Forelimb muscle (tissue), 1 donor: Measurements from ENCODE around the gene NHP2. TPM values are rescaled to one million over a fixed set of nuclear protein-coding genes. Genes with fewer than 3 reads are reported as not detected.
"Not testable (repeated sequence)": the region's sequence is repeated elsewhere in the genome, so short reads cannot be mapped to it uniquely, and the experiment has no call there.

ENCODE experiments used
- DNase-seq: peaks from one replicate; pipeline ENCODE4 v3.0.0-alpha.2; 2013; ENCODE audit warnings: low read depth
- polyA plus RNA-seq: library from polyadenylated mRNA; unstranded; fragments of 120-200 nt; gene quantifications from one replicate; pipeline ENCODE4 v1.2.1, GENCODE V29; 2013; ENCODE audit not compliant: insufficient read length

NHP2 gene
- polyA plus RNA-seq: 87.9 TPM

GRCh38 chr5:178153530-178154340 lies at the start of gene NHP2:
NHP2 (minus strand) TSS chr5:178153885; CDS start chr5:178153817, 68 bp downstream.
- peak; percentile 97 for DNase-seq

- no peak for DNase-seq
These were observed 48.9 kb upstream of the NHP2 start for GRCh38 chr5:178202541-178202940.

- DNase-seq: no peak
These were observed 48.2 kb upstream of the NHP2 start for GRCh38 chr5:178201927-178202235.

- no peak for DNase-seq
These were observed 47.7 kb upstream of the NHP2 start for GRCh38 chr5:178201221-178201926.

GRCh38 chr5:178199581-178200434 lies 46.1 kb upstream of the NHP2 start:
- no peak for DNase-seq

DNA sequence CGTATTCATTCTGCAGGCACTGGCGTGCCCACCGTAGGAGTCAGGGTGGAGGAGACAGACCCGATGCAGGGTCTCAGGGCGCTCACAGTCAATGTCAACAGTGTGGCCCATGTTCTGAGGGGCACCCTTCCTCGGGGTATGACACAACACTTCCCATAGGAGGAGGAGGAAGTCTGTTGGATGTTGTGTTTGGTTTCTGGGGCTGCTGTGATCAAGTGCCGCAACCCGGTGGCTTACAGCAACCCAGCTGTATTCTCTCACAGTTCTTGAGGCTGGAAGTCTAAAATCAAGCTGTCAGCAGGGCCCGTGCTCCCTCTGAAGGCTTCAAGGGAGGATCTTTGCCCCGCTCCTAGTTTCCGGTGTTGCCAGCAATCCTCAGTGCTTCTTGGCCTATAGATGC lies 45.0 kb upstream of the NHP2 start:
- DNase-seq: no peak

DNA sequence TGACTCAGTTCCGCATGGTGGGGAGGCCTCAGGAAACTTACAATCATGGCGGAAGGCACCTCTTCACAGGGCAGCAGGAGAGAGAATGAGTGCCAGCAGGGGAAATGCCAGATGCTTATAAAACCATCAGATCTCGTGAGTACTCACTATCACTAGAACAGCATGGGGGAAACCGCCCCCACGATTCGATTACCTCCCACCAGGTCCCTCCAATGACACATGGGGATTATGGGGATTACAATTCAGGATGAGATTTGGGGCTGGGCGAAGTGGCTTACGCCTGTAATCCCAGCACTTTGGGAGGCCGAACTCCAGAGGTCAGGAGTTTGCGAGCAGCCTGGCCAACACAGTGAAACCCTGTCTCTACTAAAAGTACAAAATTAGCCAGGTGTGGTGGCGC lies 44.5 kb upstream of the NHP2 start:
- not testable (repeated sequence) for DNase-seq

DNA sequence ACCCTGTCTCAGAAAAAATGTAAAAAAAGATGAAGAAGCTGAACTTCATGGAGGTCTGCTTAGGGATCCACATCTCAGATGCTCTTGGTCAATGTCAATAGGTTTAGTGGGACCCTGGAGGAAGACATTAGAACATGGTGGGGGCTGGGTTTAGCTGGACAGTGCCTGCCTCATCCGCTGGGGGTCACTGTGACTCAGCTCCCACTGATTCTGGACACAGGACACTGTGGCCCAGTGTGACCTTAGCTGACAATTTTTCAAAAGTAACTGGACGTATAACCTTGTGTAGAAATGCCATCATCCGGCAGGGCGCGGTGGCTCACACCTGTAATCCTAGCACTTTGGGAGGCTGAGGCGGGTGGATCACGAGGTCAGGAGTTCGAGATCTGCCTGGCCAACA lies 43.3 kb upstream of the NHP2 start:
- DNase-seq: no peak

GRCh38 chr5:178196281-178196812 lies 42.7 kb upstream of the NHP2 start:
- no peak for DNase-seq

DNA sequence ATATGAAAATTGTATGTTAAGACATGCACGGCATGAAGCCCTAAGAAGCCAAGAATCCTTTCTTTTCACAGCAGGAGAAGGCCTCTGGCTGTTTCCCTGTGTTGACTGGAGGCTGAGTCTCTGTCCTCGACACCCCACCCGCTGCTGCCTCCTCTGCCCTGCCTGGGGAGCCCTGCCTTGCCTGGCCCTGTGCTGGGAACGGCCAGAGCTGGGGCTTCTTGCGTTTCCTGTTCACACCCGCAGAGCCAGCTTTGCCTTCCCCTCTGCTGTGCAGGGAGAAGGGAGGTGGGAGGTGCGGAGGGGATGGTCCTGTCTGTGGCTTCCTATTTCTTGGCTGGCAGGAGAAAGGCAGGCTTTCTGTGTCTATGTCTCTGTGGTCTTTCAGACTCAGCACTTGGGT lies 40.3 kb upstream of the NHP2 start:
- no peak for DNase-seq

GRCh38 chr5:178193251-178193809 lies 39.6 kb upstream of the NHP2 start:
- DNase-seq: no peak

GRCh38 chr5:178192787-178193186 lies 39.1 kb upstream of the NHP2 start:
- no peak for DNase-seq

- no peak for DNase-seq
These were observed 38.6 kb upstream of the NHP2 start for GRCh38 chr5:178192244-178192643.

- DNase-seq: no peak
These were observed 38.0 kb upstream of the NHP2 start for GRCh38 chr5:178191661-178192060.

DNA sequence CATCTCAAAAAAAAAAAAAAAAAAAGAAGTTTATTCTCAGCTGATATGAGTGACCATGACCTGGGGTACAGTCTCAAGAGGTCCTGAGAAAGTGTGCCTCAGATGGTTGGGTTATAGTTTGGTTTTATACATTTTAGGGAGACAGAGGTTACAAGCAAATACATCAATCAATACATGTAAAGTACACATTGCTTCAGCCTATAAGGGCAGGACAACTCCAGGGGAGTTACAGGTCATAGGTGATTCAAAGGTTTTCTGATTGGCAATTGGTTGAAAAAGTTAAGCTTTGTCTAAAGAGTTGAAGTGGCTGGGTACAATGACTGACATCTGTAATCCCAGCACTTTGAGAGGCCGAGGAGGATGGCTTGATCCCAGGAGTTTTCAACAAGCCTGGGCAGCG lies 35.7 kb upstream of the NHP2 start:
- no peak for DNase-seq

- DNase-seq: no peak
These were observed 33.3 kb upstream of the NHP2 start, which contains the start of gene GMCL2 for GRCh38 chr5:178187014-178187413. GMCL2 (minus strand) TSS chr5:178187371; CDS start chr5:178187299, 72 bp downstream.

- DNase-seq: no peak
These were observed 32.7 kb upstream of the NHP2 start for GRCh38 chr5:178186427-178186826.

- no peak for DNase-seq
These were observed 28.6 kb upstream of the NHP2 start for GRCh38 chr5:178182158-178182876.

DNA sequence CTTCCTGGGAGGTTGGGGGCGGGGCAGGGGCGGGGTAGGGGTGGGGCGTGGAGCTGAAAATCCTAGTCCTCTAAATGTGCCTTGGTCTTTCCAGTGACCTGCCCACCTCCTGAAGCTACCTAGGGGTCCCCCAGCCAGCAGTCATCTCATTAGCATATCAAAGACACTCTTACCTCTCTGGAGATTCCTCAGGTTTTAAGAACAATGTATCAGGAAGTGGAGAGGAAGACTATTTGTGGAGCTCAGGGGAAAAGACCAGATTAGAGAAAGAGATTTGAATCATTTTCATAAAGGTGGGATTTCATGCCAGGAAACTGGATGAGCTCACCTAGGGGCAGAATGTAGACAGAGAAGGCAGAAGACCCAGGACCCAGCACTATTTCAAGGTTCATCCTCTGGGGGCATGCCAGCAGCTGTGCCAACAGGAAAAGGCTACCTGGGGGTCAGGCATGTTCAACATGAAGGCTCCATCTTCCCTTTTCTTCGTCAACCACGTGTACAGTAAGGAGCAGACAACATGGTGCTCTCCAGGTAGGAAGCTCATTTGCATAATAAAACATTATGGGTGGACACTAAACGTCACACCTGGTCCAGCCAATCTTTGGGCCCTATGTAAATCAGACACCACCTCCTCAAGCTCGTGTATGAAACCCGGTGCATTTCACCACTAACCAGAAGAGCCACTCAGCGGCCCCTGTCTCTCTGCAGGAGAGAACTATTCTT lies 26.6 kb upstream of the NHP2 start:
- no peak for DNase-seq

DNA sequence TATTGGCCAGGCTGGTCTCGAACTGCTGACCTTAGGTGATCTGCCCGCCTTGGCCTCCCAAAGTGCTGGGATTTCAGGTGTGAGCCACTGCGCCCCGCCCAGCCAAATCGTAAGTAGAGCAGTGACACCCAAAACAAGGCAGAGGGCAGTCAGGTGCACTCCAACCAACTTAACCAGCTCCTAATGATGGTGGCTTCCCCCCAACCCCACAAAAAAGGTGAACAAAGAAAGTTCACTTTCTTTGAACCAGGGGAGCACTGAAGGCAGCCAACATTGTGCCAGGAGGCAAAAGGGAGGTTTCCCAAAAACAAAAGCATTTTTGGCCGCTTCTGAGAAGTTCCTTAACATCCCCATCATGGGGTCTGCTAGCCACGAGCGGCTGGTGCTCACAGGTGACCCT lies 23.9 kb upstream of the NHP2 start:
- DNase-seq: no peak
